GM23248 (cell line): Measurements from ENCODE around the gene BARHL1.

Experiments
- EZH2 ChIP-seq: fragments of 200-600 bp; sonication (generic); IDR thresholded peaks from 2 replicates; pipeline ENCODE4 v1.6.1; 2018; ENCODE audit warnings: antibody characterized with exemption, mild to moderate bottlenecking; ENCODE audit not compliant: insufficient read depth, poor library complexity, severe bottlenecking
- EZH2phosphoT487 ChIP-seq: fragments of 200-600 bp; sonication (generic); IDR thresholded peaks from 2 replicates; pipeline ENCODE4 v1.6.1; 2018; ENCODE audit warnings: antibody characterized with exemption, moderate library complexity, mild to moderate bottlenecking, low read depth; ENCODE audit not compliant: insufficient read depth

- no peak for TF ChIP-seq EZH2
- TF ChIP-seq EZH2phosphoT487 = no peak
Measured at GRCh38 chr9:132609829-132610228, 27.4 kb downstream of the BARHL1 start.
